HS-5 (cell line): ENCODE results near the gene LDLRAD2.
A peak's percentile ranks its signal among the peaks of the same experiment; 100 is the strongest.

ENCODE experiments used
- DNase-seq: peaks from one replicate; pipeline ENCODE4 v3.0.0-alpha.2; 2012; ENCODE audit warnings: low read depth

The LDLRAD2 gene

DNA sequence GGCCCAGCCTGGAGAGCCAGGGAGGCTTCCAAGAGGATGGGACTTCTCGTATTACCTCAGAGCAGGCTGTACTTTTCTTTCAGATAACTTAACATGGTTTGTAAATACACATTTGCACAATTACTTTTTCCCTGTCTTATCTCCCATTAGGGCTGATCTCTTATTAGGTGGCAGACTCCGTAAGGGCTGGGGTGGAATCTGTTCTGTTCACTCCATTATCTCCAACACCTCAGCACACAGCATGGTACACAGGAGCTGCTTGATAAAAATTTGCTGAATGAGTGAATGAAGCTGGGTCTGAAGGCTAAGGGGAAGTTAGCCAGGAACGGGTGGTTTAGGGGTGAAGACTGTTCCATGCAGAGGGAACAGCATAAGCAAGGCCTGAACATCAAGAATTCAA is 48.9 kb downstream of the LDLRAD2 start:
- DNase-seq, result no peak

DNA sequence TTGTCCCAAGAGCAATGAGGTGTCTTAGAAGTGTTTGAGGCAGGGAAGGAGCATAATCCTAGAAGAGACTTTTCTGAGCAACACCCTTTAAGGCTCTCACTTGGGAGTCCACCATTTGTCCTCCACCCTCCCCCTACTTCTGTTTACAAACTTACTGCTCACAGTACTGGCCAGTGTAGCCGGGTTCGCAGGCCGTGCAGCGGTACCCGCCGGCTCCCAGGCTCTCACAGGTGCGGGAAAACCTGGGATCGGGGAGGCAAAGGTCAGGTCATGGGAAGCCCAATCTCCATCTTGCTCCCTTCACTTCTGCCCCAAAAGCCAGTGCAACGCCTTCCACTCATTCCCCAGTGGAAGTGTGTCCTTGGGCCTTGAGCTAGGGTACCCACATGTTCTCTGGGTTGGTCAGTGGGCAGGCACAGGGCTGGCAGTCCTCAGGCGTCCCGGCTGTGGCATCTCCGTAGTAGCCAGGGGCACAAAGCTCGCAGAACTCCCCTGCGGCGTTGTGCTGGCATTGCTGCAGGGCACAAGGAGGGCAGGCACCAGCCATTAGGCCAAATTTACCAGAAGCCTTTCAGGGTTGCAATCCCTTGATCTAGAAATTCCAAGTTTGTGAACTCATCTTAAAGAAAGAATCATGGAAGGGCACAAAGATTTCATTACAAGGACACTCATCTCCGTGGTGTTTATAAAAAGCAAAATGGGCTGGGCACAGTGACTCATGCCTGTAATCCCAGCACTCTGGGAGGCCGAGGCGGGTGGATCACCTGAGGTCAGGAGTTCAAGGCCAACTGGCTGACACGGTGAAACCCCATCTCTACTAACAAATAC is 49.8 kb downstream of the LDLRAD2 start:
- DNase-seq, result peak; percentile 40

DNA sequence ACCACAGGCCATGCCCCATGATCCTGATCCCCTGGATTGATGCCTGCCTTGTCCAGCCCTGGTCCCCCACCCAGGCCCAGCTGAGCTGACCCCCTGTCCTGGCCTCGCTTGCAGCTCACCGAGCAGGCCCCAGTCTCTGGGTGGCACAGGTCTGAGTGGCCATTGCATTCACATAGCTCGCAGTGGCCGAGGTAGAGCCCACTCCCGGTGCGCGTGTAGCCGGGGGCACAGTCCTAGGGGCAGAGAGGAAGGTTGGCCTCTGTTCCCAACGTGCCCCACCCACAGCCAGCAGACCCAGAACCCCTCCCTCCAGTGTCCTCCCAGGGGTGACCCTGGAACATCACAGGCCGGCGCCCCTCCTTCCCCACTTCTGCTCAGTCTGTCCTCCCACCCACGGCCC is 51.9 kb downstream of the LDLRAD2 start:
- no peak for DNase-seq

DNA sequence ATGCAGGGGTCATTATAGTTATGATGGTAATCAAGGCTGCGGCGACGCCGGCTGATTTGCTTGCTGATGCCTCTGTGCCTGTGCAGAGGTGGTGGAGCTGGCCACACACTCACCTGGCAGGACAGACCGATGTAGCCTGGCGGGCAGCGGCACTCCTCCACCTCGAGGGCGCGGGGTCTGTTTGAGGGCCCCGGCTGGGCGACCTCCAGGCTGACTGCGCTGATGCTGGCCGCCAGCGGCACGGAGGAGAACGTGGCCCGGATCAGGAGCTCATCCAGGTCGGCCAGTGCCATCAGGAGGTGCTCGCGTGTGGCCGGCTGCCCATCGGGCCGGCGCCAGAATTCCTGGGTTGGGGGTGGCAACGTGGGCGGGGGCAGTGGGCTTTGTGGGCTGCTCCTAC is 52.7 kb downstream of the LDLRAD2 start:
- DNase-seq, result no peak

DNA sequence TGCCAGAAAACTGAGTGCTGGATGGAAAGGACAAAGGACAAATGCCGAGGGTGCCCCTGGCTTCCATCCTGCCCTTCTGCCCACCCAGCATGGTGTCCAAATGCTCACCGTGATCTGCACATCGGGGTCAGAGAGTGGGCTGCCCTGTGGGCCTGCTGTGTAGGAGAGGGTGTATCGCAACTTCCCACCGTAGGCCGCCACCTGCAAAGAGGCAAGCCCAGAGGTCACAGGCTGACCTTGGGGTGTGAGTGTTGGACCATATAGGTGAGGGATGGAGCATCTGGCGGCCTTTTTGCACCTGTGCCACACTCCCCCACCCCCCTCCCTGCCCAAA is 53.5 kb downstream of the LDLRAD2 start:
- DNase-seq, result no peak

DNA sequence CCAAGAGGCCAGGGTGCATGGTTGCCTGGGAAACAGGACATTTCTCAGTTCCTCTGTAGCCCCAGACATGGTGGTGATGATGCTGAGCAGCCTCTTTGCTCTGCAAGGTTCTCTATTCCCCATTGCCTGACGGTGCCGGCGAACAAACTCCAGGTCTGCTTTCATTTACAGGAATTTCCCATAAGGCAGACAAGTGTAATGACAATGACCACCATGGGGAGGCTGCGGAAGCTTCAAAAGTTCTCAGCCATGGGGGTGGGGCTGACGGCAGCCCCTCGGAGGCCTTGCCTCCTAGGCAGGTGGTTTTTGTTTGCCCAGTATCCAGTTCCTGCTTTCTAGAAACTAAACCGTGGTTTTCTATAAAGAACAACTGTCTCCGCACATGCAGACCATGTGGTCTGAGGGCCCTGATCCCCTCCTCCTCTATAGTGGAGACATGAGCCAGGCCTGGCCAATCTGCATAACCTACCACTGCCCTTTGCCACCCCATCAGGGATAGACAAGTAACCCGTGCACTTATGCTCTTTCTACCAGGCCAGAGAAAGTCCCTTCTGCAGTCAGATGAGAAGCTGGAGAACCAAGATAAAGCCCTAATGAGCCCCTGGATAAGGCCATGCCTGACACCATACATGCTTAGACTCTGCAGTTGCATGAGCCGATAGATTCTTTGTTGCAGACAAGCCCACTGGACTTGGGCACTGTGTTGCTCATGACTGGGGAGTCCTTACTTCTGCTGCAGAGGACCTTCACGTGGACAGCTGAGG is 54.1 kb downstream of the LDLRAD2 start:
- no peak for DNase-seq

DNA sequence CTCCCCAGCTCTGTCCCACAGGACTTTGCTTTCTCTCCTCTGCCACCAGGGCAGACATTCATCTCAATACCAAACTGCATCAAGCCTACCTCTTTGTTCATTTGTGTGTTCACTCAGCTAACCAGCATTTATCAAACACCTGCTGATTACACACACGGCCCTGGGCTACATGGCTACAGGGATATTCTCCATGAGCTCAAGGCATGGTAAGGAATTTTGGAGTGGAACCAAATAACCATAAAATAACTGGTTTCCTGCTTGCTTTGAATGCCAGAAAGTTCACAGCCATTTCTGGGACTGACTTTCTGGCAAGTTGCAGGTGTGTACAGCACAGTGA is 54.6 kb downstream of the LDLRAD2 start:
- DNase-seq, result no peak

DNA sequence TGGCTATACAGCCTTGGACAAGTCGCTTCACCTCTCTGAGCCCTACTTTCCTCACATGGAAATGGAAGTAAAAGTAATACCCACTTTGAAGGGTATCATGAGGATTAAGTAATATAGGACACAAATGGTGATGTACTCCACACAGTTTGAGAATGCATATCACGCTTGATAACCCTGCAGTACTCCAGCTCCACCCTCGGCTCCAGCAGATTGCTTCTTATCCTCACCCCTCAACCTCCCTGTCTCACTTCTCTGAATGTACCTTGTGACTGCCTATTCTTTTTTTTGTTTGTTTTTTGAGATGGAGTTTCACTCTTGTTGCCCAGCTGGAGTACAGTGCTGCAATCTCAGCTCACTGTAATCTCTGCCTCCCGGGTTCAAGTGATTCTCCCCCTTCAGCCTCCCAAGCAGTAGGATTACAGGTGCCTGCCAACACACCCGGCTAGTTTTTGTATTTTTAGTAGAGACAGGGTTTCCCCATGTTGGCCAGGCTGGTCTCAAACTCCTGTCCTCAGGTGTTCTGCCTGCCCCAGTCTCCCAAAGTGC is 55.5 kb downstream of the LDLRAD2 start:
- no peak for DNase-seq

DNA sequence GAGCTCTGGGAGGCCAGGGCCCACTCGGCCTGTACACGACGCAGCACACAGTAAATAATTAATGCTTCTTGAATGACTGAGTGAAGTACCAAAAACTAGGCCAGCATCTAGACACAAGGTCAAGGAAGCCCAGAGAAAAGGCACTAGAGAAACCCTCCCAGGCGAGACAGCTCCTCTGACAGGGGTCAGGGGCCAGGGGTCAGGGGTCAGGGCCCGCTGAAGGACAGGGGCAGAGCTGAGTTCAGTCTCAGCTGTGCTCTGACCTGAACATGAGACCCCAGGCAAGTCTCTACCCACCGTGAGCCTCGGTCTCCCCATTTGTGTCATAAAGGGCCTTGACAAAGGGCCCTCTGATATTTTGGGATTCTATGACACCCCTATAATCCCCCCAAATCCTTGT is 56.4 kb downstream of the LDLRAD2 start:
- DNase-seq, result no peak

DNA sequence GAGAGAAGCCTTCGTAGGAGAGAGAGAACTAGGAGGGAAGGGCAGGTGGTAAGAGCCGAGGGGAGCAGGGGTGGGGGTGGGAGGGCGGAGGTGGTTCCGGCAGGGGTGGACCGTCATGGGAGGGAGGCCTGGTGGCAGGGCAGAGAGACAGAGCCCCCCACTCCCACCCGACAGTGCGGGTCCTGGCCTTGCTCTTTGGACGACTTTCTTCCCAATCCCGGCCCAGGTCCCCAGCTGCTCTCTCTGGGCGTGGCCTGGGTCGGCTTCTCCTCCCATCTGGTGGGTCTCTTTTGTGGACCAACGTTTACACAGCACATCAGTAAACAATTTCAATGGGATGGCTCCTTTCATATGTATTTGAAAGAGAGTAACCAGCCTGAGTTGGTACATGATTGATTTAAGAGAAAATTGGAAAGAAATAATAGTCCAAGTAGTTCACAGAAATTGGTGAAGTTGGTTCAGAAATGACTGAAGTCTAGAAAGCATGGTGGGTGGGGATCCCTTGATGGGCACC is 56.9 kb downstream of the LDLRAD2 start:
- no peak for DNase-seq

DNA sequence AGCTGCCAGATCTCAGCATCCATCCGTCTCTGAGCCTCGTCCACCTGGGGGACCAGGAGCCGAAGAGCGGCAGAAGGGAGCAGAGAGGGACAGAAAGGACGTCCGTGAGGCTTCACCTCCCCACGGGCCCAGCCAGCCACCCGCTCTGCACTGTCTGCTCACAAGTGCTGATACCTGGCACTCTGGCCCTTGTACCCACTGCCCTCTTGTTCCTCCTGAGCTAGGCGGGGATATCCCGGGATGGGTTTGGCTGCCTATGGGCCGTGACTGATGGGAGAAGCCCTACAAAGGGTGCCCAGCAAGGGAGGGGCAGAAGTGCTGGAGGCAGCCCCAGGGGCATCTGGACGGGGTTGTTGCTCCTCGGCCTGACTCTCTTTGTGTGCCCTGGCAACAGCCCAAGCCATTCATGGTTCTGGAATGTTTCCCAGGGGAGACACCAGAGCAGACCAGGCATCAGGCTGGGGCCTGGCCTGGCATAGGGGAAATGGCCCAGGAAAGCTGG is 57.6 kb downstream of the LDLRAD2 start:
- peak; percentile 73 for DNase-seq

DNA sequence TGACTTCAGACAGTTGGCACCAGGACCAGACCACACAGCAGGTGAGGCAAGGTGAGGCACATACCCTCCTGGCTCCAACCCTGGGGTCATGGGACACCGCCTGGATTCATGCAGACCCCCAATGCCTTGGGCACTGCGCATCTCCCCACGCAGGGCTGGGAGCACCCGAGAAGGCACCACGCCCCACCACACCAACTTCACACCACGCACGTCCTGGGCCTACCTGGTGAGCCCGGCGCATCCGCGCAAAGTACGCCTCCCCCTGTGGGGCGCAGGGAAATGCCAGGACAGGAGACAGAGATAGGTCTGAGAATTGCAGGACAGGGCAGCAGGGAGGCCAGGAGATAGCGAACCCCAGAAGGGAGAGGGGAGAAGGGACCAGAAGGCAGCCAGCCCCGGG is 58.5 kb downstream of the LDLRAD2 start:
- DNase-seq, result no peak

DNA sequence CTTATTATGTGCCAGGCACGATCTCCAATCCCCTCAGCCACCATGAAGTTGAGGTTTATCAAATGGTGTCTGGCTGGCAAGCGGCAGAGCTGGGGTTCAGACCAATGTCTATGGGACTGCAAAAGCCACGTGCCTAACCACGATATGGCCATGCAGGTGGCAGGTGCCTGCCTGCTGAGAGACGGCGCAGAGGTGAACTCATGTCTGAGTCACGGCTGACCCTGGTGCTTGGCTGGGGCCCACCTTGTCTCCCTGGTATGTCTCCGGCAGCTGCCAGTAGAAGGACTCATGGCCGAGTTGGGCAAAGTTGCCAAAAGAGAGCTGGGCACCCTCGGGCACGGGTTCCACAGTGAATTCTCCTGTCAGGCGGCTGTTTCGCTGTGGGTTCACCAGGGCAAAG is 59.9 kb downstream of the LDLRAD2 start:
- no peak for DNase-seq

DNA sequence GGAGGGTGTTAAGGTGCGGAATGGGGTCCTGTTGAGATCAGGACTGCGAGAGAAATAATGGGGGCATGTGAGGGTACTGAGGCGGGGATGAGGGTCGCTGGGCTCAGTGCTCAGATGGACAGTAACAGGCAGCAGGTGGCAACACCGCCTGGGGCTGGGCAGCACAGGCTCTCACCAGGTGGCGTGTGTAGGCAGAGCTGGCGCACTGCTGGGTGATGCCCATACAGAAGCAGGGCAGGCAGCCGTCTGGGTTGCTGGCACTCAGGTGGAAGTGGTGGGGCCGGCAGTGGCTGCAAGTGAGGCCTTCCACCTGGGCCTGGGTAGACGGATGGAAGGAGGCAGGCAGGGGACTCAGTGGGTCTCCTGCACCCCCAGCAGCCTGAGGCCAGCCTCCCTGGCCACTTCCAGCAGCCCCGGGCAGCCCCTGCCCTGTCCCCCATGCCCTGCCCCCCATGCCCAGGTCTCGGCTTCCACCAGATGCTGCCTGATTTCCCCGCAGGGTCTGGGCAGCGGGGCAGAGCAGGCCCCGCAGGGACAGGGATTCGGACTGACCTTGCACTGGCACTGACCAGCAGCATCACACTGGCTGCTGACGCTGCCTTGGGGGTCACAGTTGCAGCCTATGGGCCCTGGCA is 60.5 kb downstream of the LDLRAD2 start:
- no peak for DNase-seq

DNA sequence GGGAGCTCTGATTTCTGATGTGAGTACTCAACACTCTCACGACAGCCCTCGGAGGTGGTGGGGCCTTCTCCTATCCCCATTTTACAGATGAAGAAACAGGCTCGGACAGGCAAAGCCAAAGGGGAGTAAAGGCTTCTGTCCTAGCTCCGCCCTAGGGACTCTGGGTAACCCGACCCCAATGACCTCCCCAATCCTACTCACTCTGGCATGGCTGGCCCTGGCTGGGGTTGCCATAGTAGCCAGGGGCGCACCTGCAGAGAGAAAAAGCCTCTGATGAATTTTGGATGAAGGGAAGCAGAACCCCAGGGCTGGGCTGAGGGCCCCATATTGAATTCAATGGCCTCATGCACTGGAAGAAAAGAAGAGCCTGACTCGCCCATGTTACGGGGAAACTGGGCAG is 61.1 kb downstream of the LDLRAD2 start:
- no peak for DNase-seq

DNA sequence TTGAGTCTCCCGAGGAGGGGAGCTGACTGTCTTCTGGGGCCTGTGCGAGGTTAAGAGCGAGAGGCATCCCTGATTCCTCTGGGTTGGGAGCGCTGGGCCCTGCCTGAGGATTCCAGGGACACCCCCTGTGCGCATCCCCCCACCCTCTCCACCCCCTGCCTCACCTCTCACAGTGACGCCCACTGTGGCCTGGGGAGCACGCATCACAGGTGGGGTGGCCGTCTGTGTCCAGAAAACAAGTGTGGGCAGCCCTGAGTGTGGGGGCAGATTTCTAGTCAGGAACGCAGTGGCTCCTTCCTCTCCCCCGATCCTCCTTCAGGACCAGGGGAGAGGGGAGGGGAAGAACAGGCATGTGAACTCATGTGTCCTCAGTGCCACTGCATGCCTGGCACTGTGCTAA is 61.7 kb downstream of the LDLRAD2 start:
- DNase-seq, result no peak

DNA sequence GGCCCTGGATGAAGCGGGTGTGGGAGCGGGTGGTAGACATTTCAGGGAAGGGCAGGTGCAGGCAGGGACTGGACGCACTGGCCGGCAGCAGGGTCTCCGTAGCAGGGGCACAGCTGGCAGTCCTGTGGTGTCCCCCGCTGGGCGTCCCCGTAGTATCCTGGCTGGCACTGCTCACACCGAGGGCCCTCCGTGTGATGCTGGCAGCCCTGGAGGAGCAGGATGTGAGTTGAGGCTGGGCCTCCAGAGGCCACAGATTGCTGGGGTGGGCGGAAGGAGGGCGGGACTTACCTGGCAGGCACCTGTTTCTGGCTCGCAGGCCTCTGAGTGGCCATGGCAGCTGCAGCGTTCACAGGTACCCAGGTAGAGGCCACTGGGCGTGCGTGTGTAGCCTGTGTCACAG is 62.3 kb downstream of the LDLRAD2 start:
- no peak for DNase-seq
